ENCODE results near the gene BRWD1.

DNA sequence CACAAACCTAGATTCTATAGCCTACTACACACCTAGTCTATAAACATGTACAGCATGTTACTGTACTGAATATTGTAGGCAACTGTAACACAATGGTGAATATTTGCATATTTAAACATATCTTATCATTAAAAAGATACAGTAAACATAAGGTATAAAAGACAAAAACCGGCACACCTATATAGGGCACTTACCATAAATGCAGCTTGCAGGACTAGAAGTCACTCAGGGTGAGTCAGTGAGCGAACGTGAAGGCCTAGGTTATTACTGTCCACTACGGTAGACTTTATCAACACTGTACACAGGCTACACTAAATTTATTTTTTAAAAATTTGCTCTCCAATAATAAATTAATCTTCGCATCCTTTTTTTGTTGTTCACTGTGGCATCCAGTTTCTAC is 143.5 kb downstream of the BRWD1 start:
- TF ChIP-seq, protein P1, sequence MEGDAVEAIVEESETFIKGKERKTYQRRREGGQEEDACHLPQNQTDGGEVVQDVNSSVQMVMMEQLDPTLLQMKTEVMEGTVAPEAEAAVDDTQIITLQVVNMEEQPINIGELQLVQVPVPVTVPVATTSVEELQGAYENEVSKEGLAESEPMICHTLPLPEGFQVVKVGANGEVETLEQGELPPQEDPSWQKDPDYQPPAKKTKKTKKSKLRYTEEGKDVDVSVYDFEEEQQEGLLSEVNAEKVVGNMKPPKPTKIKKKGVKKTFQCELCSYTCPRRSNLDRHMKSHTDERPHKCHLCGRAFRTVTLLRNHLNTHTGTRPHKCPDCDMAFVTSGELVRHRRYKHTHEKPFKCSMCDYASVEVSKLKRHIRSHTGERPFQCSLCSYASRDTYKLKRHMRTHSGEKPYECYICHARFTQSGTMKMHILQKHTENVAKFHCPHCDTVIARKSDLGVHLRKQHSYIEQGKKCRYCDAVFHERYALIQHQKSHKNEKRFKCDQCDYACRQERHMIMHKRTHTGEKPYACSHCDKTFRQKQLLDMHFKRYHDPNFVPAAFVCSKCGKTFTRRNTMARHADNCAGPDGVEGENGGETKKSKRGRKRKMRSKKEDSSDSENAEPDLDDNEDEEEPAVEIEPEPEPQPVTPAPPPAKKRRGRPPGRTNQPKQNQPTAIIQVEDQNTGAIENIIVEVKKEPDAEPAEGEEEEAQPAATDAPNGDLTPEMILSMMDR (IDR thresholded peaks at IDR 0.05), result no peak
- TF ChIP-seq POLR2A (IDR thresholded peaks at IDR 0.05), result no peak
